Measurements from ENCODE around the gene FRG2B. TPM values are rescaled to one million over a fixed set of nuclear protein-coding genes. Genes with fewer than 3 reads are reported as not detected.
"Not testable (repeated sequence)": the region's sequence is repeated elsewhere in the genome, so short reads cannot be mapped to it uniquely, and the experiment has no call there.

Gene FRG2B
- polyA plus RNA-seq, 3 donors, result not detected

GRCh38 chr10:133600657-133601056 lies 25.9 kb downstream of the FRG2B start:
- no peak for TF ChIP-seq CTCF (IDR thresholded peaks at IDR 0.05)
- no peaks in the 10 kb centered on the region for H4K20me1 ChIP-seq (ENCODE audit: insufficient read depth, low read length)
- H3K27me3 ChIP-seq (ENCODE audit: control insufficient read depth in 2 of 2, insufficient read depth in 2 of 2, low read length in 2 of 2), result no peaks in the 10 kb centered on the region
- no peak for DNase-seq
- H3K4me1 ChIP-seq (ENCODE audit: control insufficient read depth in 1 of 2, insufficient read depth in 2 of 2, low read length in 2 of 2), result peaks cover 0 to 2% of the 10 kb centered on the region in 2 donors
- H3K4me2 ChIP-seq (replicated peaks; ENCODE audit: extremely low read depth, low read length, poor library complexity, severe bottlenecking), result no peak overlapping the region
- H3K9me3 ChIP-seq (replicated peaks in 1 of 2; ENCODE audit: control insufficient read depth in 1 of 2, insufficient read depth in 1 of 2, low read length in 2 of 2), result peaks cover 0 to 6% of the 10 kb centered on the region in 2 donors
- peaks cover 5 to 11% (median 7%) of the 10 kb centered on the region in 7 donors for H3K9me3 Mint-ChIP-seq
- H3K4me1 Mint-ChIP-seq, result peaks cover 9% of the 10 kb centered on the region
- H3K79me2 ChIP-seq (ENCODE audit: insufficient read depth, low read length), result no peaks in the 10 kb centered on the region
- intact Hi-C loops (cut with micrococcal nuclease), result no loop called here
- no CpG with 5 or more reads among the region's 3 CpGs for WGBS (ENCODE audit: insufficient coverage)
- no peak overlapping the region for H3K27ac Mint-ChIP-seq
- no peaks in the 10 kb centered on the region for H3K36me3 Mint-ChIP-seq
- no peaks in the 10 kb centered on the region for H3K36me3 ChIP-seq (replicated peaks in 1 of 2; ENCODE audit: control insufficient read depth in 1 of 2, insufficient read depth in 2 of 2, low read length in 2 of 2)
- H3K27me3 Mint-ChIP-seq (ENCODE audit: low read depth in 3 of 3), result peaks cover 11 to 28% (median 14%) of the 10 kb centered on the region in 3 donors
- no peak overlapping the region for H3K9ac ChIP-seq (ENCODE audit: insufficient read depth, low read length, poor library complexity, severe bottlenecking)
- no peak overlapping the region for H3K27ac ChIP-seq (ENCODE audit: low read depth in 1 of 2, low read length in 2 of 2)
- H2AFZ ChIP-seq (ENCODE audit: insufficient read depth, low read depth, low read length, poor library complexity, severe bottlenecking), result no peak overlapping the region
- H3K4me3 Mint-ChIP-seq, result no peak overlapping the region
- H3K4me3 ChIP-seq (replicated peaks in 1 of 3; ENCODE audit: low read depth in 2 of 3, low read length in 3 of 3), result no peak overlapping the region

- H3K79me2 ChIP-seq (ENCODE audit: insufficient read depth, low read length); H3K4me3 ChIP-seq (replicated peaks in 1 of 3; ENCODE audit: low read depth in 2 of 3, low read length in 3 of 3); H3K9ac ChIP-seq (ENCODE audit: insufficient read depth, low read length, poor library complexity, severe bottlenecking); H3K9me3 ChIP-seq (replicated peaks in 1 of 2; ENCODE audit: control insufficient read depth in 1 of 2, insufficient read depth in 1 of 2, low read length in 2 of 2); H3K36me3 Mint-ChIP-seq; H3K4me2 ChIP-seq (replicated peaks; ENCODE audit: extremely low read depth, low read length, poor library complexity, severe bottlenecking); H4K20me1 ChIP-seq (ENCODE audit: insufficient read depth, low read length); intact Hi-C loops (cut with micrococcal nuclease); H3K27ac ChIP-seq (ENCODE audit: low read depth in 1 of 2, low read length in 2 of 2); DNase-seq; H3K27ac Mint-ChIP-seq; H3K36me3 ChIP-seq (replicated peaks in 1 of 2; ENCODE audit: control insufficient read depth in 1 of 2, insufficient read depth in 2 of 2, low read length in 2 of 2); H3K4me1 ChIP-seq (ENCODE audit: control insufficient read depth in 1 of 2, insufficient read depth in 2 of 2, low read length in 2 of 2); H3K27me3 ChIP-seq (ENCODE audit: control insufficient read depth in 2 of 2, insufficient read depth in 2 of 2, low read length in 2 of 2); H2AFZ ChIP-seq (ENCODE audit: insufficient read depth, low read depth, low read length, poor library complexity, severe bottlenecking); H3K4me1 Mint-ChIP-seq: not testable (repeated sequence)
- peaks cover 11 to 28% (median 14%) of the 10 kb centered on the region in 3 donors for H3K27me3 Mint-ChIP-seq (ENCODE audit: low read depth in 3 of 3)
- peak overlapping the region in 1 of 2 donors; percentile 6 for H3K4me3 Mint-ChIP-seq
- peaks cover 5 to 11% (median 7%) of the 10 kb centered on the region in 7 donors for H3K9me3 Mint-ChIP-seq
- WGBS (ENCODE audit: insufficient coverage), result 19% methylated on average over 3 of the region's 8 CpGs
These were observed 26.7 kb downstream of the FRG2B start for GRCh38 chr10:133599869-133600268.
